HepG2 (cell line): ENCODE data around the gene FERMT2. TPM values are rescaled to one million over a fixed set of nuclear protein-coding genes. Genes with fewer than 3 reads are reported as not detected.

ENCODE experiments used
- ARNT ChIP-seq: fragments of 450-650 bp; IDR thresholded peaks from 2 replicates; pipeline ENCODE4 v1.6.1; 2017
- E2F2 ChIP-seq: sonication (generic); formaldehyde crosslinking; IDR thresholded peaks from 2 replicates; pipeline ENCODE4 v1.4.0; 2020; ENCODE audit warnings: missing genetic modification reagents, borderline replicate concordance
- E2F5 ChIP-seq: sonication (generic); formaldehyde crosslinking; conservative IDR thresholded peaks from 2 replicates; pipeline ENCODE4 v1.4.0; 2020; ENCODE audit warnings: missing genetic modification reagents
- GABPB1 ChIP-seq: IDR thresholded peaks from 2 replicates; pipeline ENCODE4 v1.6.1; 2016; ENCODE audit warnings: mild to moderate bottlenecking, missing genetic modification reagents, moderate library complexity, missing compliant biosample characterization
- NCOA2 ChIP-seq: sonication (generic); formaldehyde crosslinking; IDR thresholded peaks from 2 replicates; pipeline ENCODE4 v1.8.0; 2022; ENCODE audit warnings: inconsistent platforms
- NR2F2 ChIP-seq: IDR thresholded peaks from 2 replicates; pipeline ENCODE4 v1.6.1; 2012; ENCODE audit warnings: low read depth, inconsistent platforms, borderline replicate concordance
- NR2F6 ChIP-seq, 2 experiments: IDR thresholded peaks; 2 replicates each; pipeline ENCODE4 v1.6.1; 2016; ENCODE audit warnings: antibody characterized with exemption in 1 of 2, mild to moderate bottlenecking in 1 of 2
- RERE ChIP-seq: IDR thresholded peaks from 2 replicates; pipeline ENCODE4 v1.6.1; 2016; ENCODE audit warnings: low read depth, missing genetic modification reagents, missing compliant biosample characterization
- SIN3B ChIP-seq: fragments of 150-350 bp; IDR thresholded peaks from 2 replicates; pipeline ENCODE4 v1.6.1; 2014; ENCODE audit warnings: low read length
- SMAD9 ChIP-seq: sonication (generic); formaldehyde crosslinking; IDR thresholded peaks from 2 replicates; pipeline ENCODE4 v1.5.1; 2020; ENCODE audit warnings: mild to moderate bottlenecking, missing genetic modification reagents
- SRSF1 ChIP-seq: fragments of 200-400 bp; formaldehyde crosslinking; optimal IDR thresholded peaks from 2 replicates; pipeline ENCODE3; 2017; ENCODE audit warnings: mild to moderate bottlenecking, low read depth, low read length, moderate library complexity
- TGIF2 ChIP-seq: IDR thresholded peaks from 2 replicates; pipeline ENCODE4 v1.6.1; 2016; ENCODE audit warnings: control low read depth, missing compliant biosample characterization
- THYN1 ChIP-seq: sonication (generic); formaldehyde crosslinking; IDR thresholded peaks from 2 replicates; pipeline ENCODE4 v1.8.1; 2023; ENCODE audit warnings: low read depth, mild to moderate bottlenecking, moderate library complexity, missing genetic modification reagents, borderline replicate concordance
- ZNF337 ChIP-seq: sonication (generic); formaldehyde crosslinking; IDR thresholded peaks from 2 replicates; pipeline ENCODE4 v1.5.1; 2020; ENCODE audit warnings: missing genetic modification reagents, low read depth, mild to moderate bottlenecking, borderline replicate concordance
- ZNF34 ChIP-seq: sonication (generic); formaldehyde crosslinking; IDR thresholded peaks from 2 replicates; pipeline ENCODE4 v1.4.0; 2020; ENCODE audit warnings: mild to moderate bottlenecking, missing genetic modification reagents, borderline replicate concordance
- ZNF468 ChIP-seq: sonication (generic); formaldehyde crosslinking; IDR thresholded peaks from 2 replicates; pipeline ENCODE4 v1.8.0; 2022; ENCODE audit warnings: mild to moderate bottlenecking, moderate library complexity, missing genetic modification reagents
- ZNF558 ChIP-seq: sonication (generic); formaldehyde crosslinking; IDR thresholded peaks from 2 replicates; pipeline ENCODE4 v1.9.0; 2022; ENCODE audit warnings: mild to moderate bottlenecking, missing genetic modification reagents, borderline replicate concordance
- ZNF562 ChIP-seq: sonication (generic); formaldehyde crosslinking; IDR thresholded peaks from 2 replicates; pipeline ENCODE4 v1.8.0; 2022; ENCODE audit warnings: missing genetic modification reagents, borderline replicate concordance
- ZNF747 ChIP-seq: sonication (generic); formaldehyde crosslinking; IDR thresholded peaks from 2 replicates; pipeline ENCODE4 v1.8.1; 2023; ENCODE audit warnings: missing genetic modification reagents, mild to moderate bottlenecking, borderline replicate concordance
- ZNF75D ChIP-seq: sonication (generic); formaldehyde crosslinking; IDR thresholded peaks from 2 replicates; pipeline ENCODE4 v1.8.1; 2023; ENCODE audit warnings: missing genetic modification reagents, mild to moderate bottlenecking, borderline replicate concordance
- ZUFSP ChIP-seq: sonication (generic); formaldehyde crosslinking; IDR thresholded peaks from 2 replicates; pipeline ENCODE4 v1.9.0; 2021; ENCODE audit warnings: missing genetic modification reagents, mild to moderate bottlenecking, borderline replicate concordance
- polyA plus RNA-seq, 8 experiments: library from polyadenylated mRNA; depleted of rRNA in 3 of 8; stranded (reverse) in 7 of 8; unstranded in 1 of 8; fragments of >200 nt; fragmentation: Illumina TruSeq in 4 of 8; extraction: Trizol in 4 of 8; gene quantifications; 2 replicates each; pipeline versions ENCODE4 v1.2.1 to v1.2.3, GENCODE V29; 2011 to 2016; ENCODE audit warnings: low read depth in 4 of 8, missing spikeins in 1 of 8, mixed read lengths in 1 of 8; ENCODE audit not compliant: insufficient read depth in 1 of 8
- total RNA-seq, 5 experiments: library from RNA; depleted of rRNA; stranded (reverse); fragments of >200 nt; fragmentation: Illumina TruSeq; extraction: Trizol; gene quantifications; 2 replicates each; pipeline ENCODE4 v1.2.3, GENCODE V29; 2016; ENCODE audit warnings: low read depth in 1 of 5

The FERMT2 gene
- total and polyA plus RNA-seq, 2 of the 13 experiments (the other 11 are each of a cell fraction or from before 2014, with no cell fraction given) = 36.2 to 60.4 TPM

GRCh38 chr14:52950898-52951680 is at the start of gene FERMT2 (continued):
- no peak for TF ChIP-seq E2F2 (CRISPR knock-in tag)
- TF ChIP-seq NCOA2 (CRISPR knock-in tag) = no peak
- peak; percentile 64; the same call in 1 of the 2 replicates for TF ChIP-seq GABPB1 (CRISPR knock-in tag)
- no peak for TF ChIP-seq ZNF747 (CRISPR knock-in tag)
- no peak for TF ChIP-seq RERE (CRISPR knock-in tag)
- no peak for TF ChIP-seq NR2F6 (IDR thresholded peaks at IDR 0.05)
- TF ChIP-seq NR2F6 (CRISPR knock-in tag; IDR thresholded peaks at IDR 0.05) = no peak
- TF ChIP-seq TGIF2 (CRISPR knock-in tag) = no peak
- TF ChIP-seq ZNF75D (CRISPR knock-in tag) = no peak
- TF ChIP-seq NR2F2 = no peak
- no peak for TF ChIP-seq THYN1
- no peak for TF ChIP-seq SIN3B
- no peak for TF ChIP-seq ZNF337
- TF ChIP-seq ZNF34 (CRISPR knock-in tag) = no peak
- TF ChIP-seq ZNF562 = no peak
- TF ChIP-seq ARNT = no peak
- peak; percentile 75; the same call in 1 of the 2 replicates for TF ChIP-seq ZNF558 (CRISPR knock-in tag)
- TF ChIP-seq SRSF1 = no peak
- no peak for TF ChIP-seq ZNF468
- TF ChIP-seq E2F5 (CRISPR knock-in tag) = no peak
- no peak for TF ChIP-seq ZUFSP (CRISPR knock-in tag)
- no peak for TF ChIP-seq SMAD9 (CRISPR knock-in tag)
